ENCODE measurements around the gene KLRB1. TPM values are rescaled to one million over a fixed set of nuclear protein-coding genes. Genes with fewer than 3 reads are reported as not detected.

The KLRB1 gene
- total and polyA plus RNA-seq, 2 experiments from 2014 or later, result not detected

- Histone ChIP-seq H3K4me3 (no peak overlapping the region), H3K79me2 (no peaks in the 10 kb centered on the region), H3K4me2 (no peak overlapping the region), H3K4me1 (ENCODE audit: insufficient read depth) (no peaks in the 10 kb centered on the region), H4K20me1 (ENCODE audit: insufficient read depth, poor library complexity, severe bottlenecking) (no peaks in the 10 kb centered on the region), H3K27me3 (no peaks in the 10 kb centered on the region), H3K36me3 (replicated peaks; ENCODE audit: insufficient read depth, low read depth) (no peaks in the 10 kb centered on the region), H3K9me3 (ENCODE audit: low read depth) (no peaks in the 10 kb centered on the region), H2AFZ (no peak overlapping the region), H3K27ac (no peak overlapping the region), H3K9me2 (replicated peaks; ENCODE audit: insufficient read depth) (no peaks in the 10 kb centered on the region)
- 87% methylated on average over 4 of the region's 4 CpGs for WGBS (ENCODE audit: low lambda C conversion rate, missing lambda C conversion rate)
- TF ChIP-seq, protein P1, sequence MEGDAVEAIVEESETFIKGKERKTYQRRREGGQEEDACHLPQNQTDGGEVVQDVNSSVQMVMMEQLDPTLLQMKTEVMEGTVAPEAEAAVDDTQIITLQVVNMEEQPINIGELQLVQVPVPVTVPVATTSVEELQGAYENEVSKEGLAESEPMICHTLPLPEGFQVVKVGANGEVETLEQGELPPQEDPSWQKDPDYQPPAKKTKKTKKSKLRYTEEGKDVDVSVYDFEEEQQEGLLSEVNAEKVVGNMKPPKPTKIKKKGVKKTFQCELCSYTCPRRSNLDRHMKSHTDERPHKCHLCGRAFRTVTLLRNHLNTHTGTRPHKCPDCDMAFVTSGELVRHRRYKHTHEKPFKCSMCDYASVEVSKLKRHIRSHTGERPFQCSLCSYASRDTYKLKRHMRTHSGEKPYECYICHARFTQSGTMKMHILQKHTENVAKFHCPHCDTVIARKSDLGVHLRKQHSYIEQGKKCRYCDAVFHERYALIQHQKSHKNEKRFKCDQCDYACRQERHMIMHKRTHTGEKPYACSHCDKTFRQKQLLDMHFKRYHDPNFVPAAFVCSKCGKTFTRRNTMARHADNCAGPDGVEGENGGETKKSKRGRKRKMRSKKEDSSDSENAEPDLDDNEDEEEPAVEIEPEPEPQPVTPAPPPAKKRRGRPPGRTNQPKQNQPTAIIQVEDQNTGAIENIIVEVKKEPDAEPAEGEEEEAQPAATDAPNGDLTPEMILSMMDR (IDR thresholded peaks at IDR 0.05; ENCODE audit: poor library complexity), result no peak
- no peak for TF ChIP-seq EZH2 (IDR thresholded peaks at IDR 0.05; ENCODE audit: borderline replicate concordance)
- no peak for TF ChIP-seq EZH2phosphoT487 (IDR thresholded peaks at IDR 0.05; ENCODE audit: low read depth, severe bottlenecking, unreplicated experiment)
- no peak for DNase-seq (ENCODE audit: low spot score)
Observed at GRCh38 chr12:9636150-9636850, 28.6 kb upstream of the KLRB1 start.

- H3K9me3 ChIP-seq (ENCODE audit: low read depth), result no peaks in the 10 kb centered on the region
- 75% methylated on average over 2 of the region's 2 CpGs for WGBS (ENCODE audit: low lambda C conversion rate, missing lambda C conversion rate)
- H4K20me1 ChIP-seq (ENCODE audit: insufficient read depth, poor library complexity, severe bottlenecking), result no peaks in the 10 kb centered on the region
- no peak overlapping the region for H3K4me2 ChIP-seq
- H3K27ac ChIP-seq, result no peak overlapping the region
- no peak overlapping the region for H2AFZ ChIP-seq
- no peaks in the 10 kb centered on the region for H3K9me2 ChIP-seq (replicated peaks; ENCODE audit: insufficient read depth)
- H3K79me2 ChIP-seq, result no peaks in the 10 kb centered on the region
- no peak overlapping the region for H3K4me3 ChIP-seq
- no peaks in the 10 kb centered on the region for H3K27me3 ChIP-seq
- no peak for DNase-seq (ENCODE audit: low spot score)
- TF ChIP-seq EZH2 (IDR thresholded peaks at IDR 0.05; ENCODE audit: borderline replicate concordance) (no peak), EZH2phosphoT487 (IDR thresholded peaks at IDR 0.05; ENCODE audit: low read depth, severe bottlenecking, unreplicated experiment) (no peak)
- TF ChIP-seq, protein P1 (IDR thresholded peaks at IDR 0.05; ENCODE audit: poor library complexity), result no peak
- H3K4me1 ChIP-seq (ENCODE audit: insufficient read depth), result no peaks in the 10 kb centered on the region
- no peaks in the 10 kb centered on the region for H3K36me3 ChIP-seq (replicated peaks; ENCODE audit: insufficient read depth, low read depth)
Observed at GRCh38 chr12:9634969-9635754, 27.4 kb upstream of the KLRB1 start.

DNA sequence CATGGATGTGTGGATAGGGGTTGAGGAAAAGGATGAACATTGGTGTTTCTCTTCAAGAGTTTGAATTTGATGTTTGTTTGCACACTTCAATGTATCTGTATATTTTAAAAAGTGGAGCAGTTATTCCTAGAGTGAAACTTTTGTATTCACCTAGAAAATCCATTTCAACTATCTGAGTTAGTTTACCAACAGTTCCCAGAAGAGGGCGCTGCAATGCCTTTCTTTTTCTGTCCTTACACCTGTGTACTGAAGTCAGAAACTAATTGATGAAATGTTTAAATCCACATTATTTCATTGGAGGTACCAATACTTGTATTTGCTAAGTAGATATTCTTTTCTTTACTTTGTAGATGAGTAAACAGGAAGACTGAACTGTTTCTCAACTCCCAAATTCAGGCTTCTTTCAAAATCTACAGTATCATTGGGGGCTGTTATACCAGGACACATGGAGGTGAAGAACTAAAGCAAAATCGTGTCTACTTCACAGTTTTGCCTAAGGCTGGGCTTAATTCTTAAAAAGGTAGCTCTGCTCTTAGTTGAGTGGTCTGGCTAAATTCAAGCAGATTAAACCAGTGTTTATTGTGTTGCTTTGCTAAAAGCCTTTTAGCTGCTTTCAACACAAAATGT lies 26.6 kb upstream of the KLRB1 start:
- Histone ChIP-seq H3K79me2 (no peaks in the 10 kb centered on the region), H3K36me3 (replicated peaks; ENCODE audit: insufficient read depth, low read depth) (no peaks in the 10 kb centered on the region), H3K9me2 (replicated peaks; ENCODE audit: insufficient read depth) (no peaks in the 10 kb centered on the region), H4K20me1 (ENCODE audit: insufficient read depth, poor library complexity, severe bottlenecking) (no peaks in the 10 kb centered on the region), H3K9me3 (ENCODE audit: low read depth) (no peaks in the 10 kb centered on the region), H2AFZ (no peak overlapping the region), H3K4me3 (no peak overlapping the region), H3K4me1 (ENCODE audit: insufficient read depth) (no peaks in the 10 kb centered on the region), H3K27ac (no peak overlapping the region), H3K4me2 (no peak overlapping the region), H3K27me3 (no peaks in the 10 kb centered on the region)
- DNase-seq (ENCODE audit: low spot score), result peak; percentile 64
- 31% methylated on average over 2 of the region's 2 CpGs for WGBS (ENCODE audit: low lambda C conversion rate, missing lambda C conversion rate)
- TF ChIP-seq EZH2 (IDR thresholded peaks at IDR 0.05; ENCODE audit: borderline replicate concordance), result no peak
- TF ChIP-seq, protein P1 (IDR thresholded peaks at IDR 0.05; ENCODE audit: poor library complexity), result peak; percentile 64
